ENCODE measurements around the gene LRRFIP1. TPM values are rescaled to one million over a fixed set of nuclear protein-coding genes. Genes with fewer than 3 reads are reported as not detected.
A peak's percentile ranks its signal among the peaks of the same experiment; 100 is the strongest.
"Not testable (repeated sequence)": the region's sequence is repeated elsewhere in the genome, so short reads cannot be mapped to it uniquely, and the experiment has no call there.

Gene LRRFIP1
- total and polyA plus RNA-seq, 7 donors: 42.3 to 108 (median 91.9) TPM

GRCh38 chr2:237774811-237775553 is 147.6 kb downstream of the LRRFIP1 start:
- DNase-seq (no peak), ATAC-seq (peak; percentile 81 to 91 (median 86))
- Histone ChIP-seq H3K4me1 (no peaks in the 10 kb centered on the region), H3K27me3 (ENCODE audit: insufficient read depth in 3 of 3, low read length in 2 of 3) (no peaks in the 10 kb centered on the region), H3K27ac (no peak overlapping the region), H3K36me3 (ENCODE audit: insufficient read depth in 1 of 2, low read depth in 1 of 2) (peaks cover 9 to 98% of the 10 kb centered on the region in 2 donors), H3K4me3 (no peak overlapping the region), H3K9me3 (no peaks in the 10 kb centered on the region)
- intact Hi-C loops (cut with DNase I): no loop called here
- WGBS, 3 donors: 78 to 83% (median 82%) methylated on average over 13 of the region's 13 CpGs
- TF ChIP-seq CTCF (IDR thresholded peaks at IDR 0.05): peak; percentile 51

GRCh38 chr2:237779521-237779920 is 152.1 kb downstream of the LRRFIP1 start:
- H3K4me3 ChIP-seq: no peak overlapping the region
- no peaks in the 10 kb centered on the region for H3K4me1 ChIP-seq
- WGBS, 3 donors: 93 to 94% (median 94%) methylated on average over 14 of the region's 14 CpGs
- no peaks in the 10 kb centered on the region for H3K9me3 ChIP-seq
- ATAC-seq (no peak), DNase-seq (no peak)
- no peak for TF ChIP-seq CTCF (IDR thresholded peaks at IDR 0.05)
- no peak overlapping the region for H3K27ac ChIP-seq
- intact Hi-C loops (cut with DNase I): no loop called here
- no peaks in the 10 kb centered on the region for H3K27me3 ChIP-seq (ENCODE audit: insufficient read depth in 3 of 3, low read length in 2 of 3)
- H3K36me3 ChIP-seq (ENCODE audit: insufficient read depth in 1 of 2, low read depth in 1 of 2): peaks cover 6 to 80% of the 10 kb centered on the region in 2 donors

- no peaks in the 10 kb centered on the region for H3K27me3 ChIP-seq (ENCODE audit: insufficient read depth in 3 of 3, low read length in 2 of 3)
- no peak for DNase-seq
- peak in 2 of 4 donors; percentile 19 to 31 for ATAC-seq
- WGBS, 3 donors: 50 to 58% (median 57%) methylated on average over 7 of the region's 7 CpGs
- no peak for TF ChIP-seq CTCF (IDR thresholded peaks at IDR 0.05)
- no peak overlapping the region for H3K4me3 ChIP-seq
- no peaks in the 10 kb centered on the region for H3K4me1 ChIP-seq
- intact Hi-C loops (cut with DNase I): no loop called here
- H3K36me3 ChIP-seq (ENCODE audit: insufficient read depth in 1 of 2, low read depth in 1 of 2): peaks cover 6 to 55% of the 10 kb centered on the region in 2 donors
- no peak overlapping the region for H3K27ac ChIP-seq
- H3K9me3 ChIP-seq: no peaks in the 10 kb centered on the region
Measured at GRCh38 chr2:237782181-237782580, 154.8 kb downstream of the LRRFIP1 start.

GRCh38 chr2:237783678-237784077 is 156.3 kb downstream of the LRRFIP1 start:
- H3K4me1 ChIP-seq; H3K27me3 ChIP-seq (ENCODE audit: insufficient read depth in 3 of 3, low read length in 2 of 3); intact Hi-C loops (cut with DNase I); H3K27ac ChIP-seq; DNase-seq; ATAC-seq; H3K9me3 ChIP-seq; H3K4me3 ChIP-seq: not testable (repeated sequence)
- 91 to 95% (median 93%) methylated on average over 2 of the region's 5 CpGs for WGBS, 3 donors
- H3K36me3 ChIP-seq (ENCODE audit: insufficient read depth in 1 of 2, low read depth in 1 of 2): peaks cover 6 to 44% of the 10 kb centered on the region in 2 donors

GRCh38 chr2:237786936-237787335 is 159.5 kb downstream of the LRRFIP1 start:
- peaks cover 0 to 11% of the 10 kb centered on the region in 2 donors for H3K36me3 ChIP-seq (ENCODE audit: insufficient read depth in 1 of 2, low read depth in 1 of 2)
- intact Hi-C loops (cut with DNase I): no loop called here
- no peak for ATAC-seq
- no peak for DNase-seq
- no peaks in the 10 kb centered on the region for H3K4me1 ChIP-seq
- no peaks in the 10 kb centered on the region for H3K27me3 ChIP-seq (ENCODE audit: insufficient read depth in 3 of 3, low read length in 2 of 3)
- H3K4me3 ChIP-seq: no peak overlapping the region
- no peaks in the 10 kb centered on the region for H3K9me3 ChIP-seq
- no peak for TF ChIP-seq CTCF (IDR thresholded peaks at IDR 0.05)
- H3K27ac ChIP-seq: no peak overlapping the region
- WGBS, 3 donors: 96 to 99% (median 99%) methylated on average over 4 of the region's 4 CpGs

All from psoas muscle (tissue), 8 donors.